Stimulated activated CD4-positive, alpha-beta T cell treated with anti-CD3 and anti-CD28 coated beads, TNF-alpha, amount 100 ng/mL, for 4 hours (primary cell): ENCODE results near the gene HMOX1.
A peak's percentile ranks its signal among the peaks of the same experiment; 100 is the strongest.

Experiments used
- DNase-seq, 3 experiments: peaks; one replicate each; pipeline ENCODE4 v3.0.0-alpha.2; 2020; ENCODE audit warnings: low read depth in 3 of 3

Gene HMOX1

DNA sequence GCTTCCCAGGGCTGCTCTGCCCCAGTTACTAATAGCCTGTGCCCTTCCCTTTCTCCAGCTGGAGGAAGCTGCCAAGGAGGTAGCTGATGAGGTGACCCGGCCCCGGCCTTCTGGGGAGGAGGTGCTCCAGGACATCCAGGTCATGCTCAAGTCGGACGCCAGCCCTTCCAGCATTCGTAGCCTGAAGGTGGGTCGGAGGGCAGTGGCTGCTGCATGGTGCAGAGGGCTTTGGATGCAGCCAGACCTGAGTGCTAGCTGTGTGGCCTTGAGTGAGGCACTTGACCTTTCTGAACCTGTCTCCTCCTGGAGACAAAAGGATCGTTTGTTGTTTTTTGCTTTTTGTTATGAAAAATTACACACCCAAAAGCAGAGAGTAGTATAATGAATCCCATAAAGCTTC is 22.5 kb downstream of the HMOX1 start:
- no peak for DNase-seq

- DNase-seq, result no peak
Observed at GRCh38 chr22:35404176-35404575, 23.3 kb downstream of the HMOX1 start.

- no peak for DNase-seq
Observed at GRCh38 chr22:35406443-35406842, 25.5 kb downstream of the HMOX1 start.

DNA sequence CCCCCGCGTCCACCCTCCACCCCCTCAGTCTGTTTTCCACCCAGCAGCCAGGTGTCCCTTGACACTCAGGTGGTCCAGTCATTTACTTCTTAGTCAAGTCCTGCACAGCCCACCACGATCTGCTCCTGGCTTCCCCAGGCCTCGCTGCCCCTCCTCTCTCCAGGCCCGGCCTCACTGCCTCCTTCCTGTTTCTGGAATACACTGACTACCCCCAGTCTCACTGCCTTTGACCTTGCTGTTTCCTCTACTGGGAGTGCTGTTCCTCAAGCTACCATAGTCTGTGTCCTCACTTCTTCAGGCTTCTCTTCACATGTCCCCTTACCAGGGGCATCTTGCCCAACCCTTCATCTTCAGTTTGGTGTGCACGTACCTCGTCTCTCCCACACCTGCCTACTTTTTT is 26.5 kb downstream of the HMOX1 start:
- no peak for DNase-seq

DNA sequence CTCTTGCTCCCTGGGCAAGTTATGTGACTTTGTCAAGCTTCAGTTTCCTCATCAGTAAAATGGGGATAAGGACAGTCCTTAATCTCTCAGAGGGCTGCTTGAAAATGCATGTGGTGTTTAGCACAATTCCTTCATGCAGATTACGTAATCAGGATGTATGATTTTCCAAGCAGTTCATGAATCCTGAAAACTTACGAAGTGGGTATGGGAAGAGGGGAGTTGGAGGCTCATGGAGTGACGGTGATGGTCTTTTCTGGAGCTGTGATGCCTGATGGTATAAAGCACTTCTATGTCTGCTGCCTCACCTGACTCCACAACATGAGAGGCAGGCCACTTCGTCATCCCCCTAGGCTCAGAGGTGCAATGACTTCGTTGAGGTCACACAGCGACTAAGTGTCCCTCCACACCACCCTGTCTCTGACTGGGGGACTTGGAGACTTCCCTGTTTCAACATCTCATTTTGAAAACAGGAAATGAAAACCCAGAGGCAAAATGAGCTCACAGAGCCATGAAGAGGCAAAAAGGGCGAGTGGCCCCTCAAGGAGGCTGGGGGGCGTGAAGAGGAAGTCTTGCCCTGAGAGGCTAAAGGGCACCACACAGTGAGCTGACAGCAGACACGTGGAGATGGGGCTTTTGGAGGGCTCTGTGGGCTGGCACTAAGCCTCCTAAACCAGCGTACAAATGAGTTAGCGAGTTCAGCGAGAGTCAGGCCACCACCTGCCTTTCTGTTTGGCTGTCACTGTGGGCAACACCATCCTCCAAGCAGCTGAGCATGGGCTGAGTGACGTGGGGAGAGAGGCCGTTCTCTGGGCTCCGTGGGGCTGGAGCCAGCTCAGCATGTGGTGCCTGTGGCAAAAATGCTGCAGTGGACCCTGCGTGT is 29.1 kb downstream of the HMOX1 start:
- DNase-seq, result no peak

- no peak for DNase-seq
Observed at GRCh38 chr22:35410663-35411034, 29.8 kb downstream of the HMOX1 start.

DNA sequence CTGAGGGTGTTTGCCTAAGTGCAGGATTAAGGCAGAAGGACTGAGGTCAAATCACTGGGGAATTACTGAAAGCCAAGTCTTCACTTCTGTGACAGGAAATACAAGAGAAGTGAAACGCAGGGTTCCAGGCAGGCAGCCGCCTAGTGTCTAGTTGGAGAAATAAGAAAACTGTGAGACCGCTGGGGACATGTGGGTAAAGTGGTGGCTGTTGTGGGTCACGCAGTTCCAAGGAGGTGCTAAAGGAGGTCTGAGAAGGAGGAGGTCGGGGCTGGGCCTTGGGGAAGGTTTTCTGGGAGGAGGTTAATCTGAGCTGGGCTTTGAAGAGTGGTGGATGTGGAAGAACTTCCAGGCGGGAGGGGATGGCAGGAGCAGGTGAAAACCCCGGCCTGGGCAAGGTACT is 30.2 kb downstream of the HMOX1 start:
- DNase-seq, result no peak

DNA sequence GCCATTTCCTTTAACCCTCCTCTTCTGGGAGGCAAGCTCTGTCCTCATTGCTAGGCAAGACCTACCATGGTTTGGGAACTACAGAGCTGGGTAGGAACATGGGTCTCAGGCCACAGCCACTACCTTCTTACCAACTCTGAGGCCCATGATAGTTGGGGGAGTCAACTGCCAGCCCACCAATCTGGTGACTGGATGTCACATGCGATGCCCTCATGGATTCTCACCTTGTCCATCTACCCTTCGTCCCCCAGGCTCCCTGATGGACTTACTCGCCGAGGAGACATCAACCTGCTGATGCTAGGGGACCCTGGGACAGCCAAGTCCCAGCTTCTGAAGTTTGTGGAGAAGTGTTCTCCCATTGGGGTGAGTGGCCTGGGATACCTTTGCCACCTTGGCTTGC is 32.7 kb downstream of the HMOX1 start:
- no peak for DNase-seq

- no peak for DNase-seq
Observed at GRCh38 chr22:35417606-35418005, 36.7 kb downstream of the HMOX1 start.

DNA sequence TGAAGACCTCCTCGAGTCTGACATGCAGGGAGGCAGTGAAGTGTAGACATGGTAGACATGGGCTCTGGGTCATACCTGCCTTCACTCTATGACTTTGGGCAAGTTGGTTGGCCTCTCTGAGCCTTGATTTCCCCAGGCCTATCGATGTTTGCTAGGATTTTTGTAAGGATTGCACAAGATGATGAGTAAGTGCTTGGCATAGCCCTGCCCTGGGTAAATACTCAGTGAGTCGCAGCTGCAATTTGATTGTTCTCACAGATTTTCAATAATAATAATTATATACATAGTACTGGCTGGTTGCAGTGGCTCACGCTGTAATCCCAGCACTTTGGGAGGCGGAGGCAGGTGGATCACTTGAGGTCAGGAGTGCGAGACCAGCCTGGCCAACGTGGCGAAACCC is 37.2 kb downstream of the HMOX1 start:
- no peak for DNase-seq

- DNase-seq, result no peak
Observed at GRCh38 chr22:35418731-35419130, 37.8 kb downstream of the HMOX1 start.

DNA sequence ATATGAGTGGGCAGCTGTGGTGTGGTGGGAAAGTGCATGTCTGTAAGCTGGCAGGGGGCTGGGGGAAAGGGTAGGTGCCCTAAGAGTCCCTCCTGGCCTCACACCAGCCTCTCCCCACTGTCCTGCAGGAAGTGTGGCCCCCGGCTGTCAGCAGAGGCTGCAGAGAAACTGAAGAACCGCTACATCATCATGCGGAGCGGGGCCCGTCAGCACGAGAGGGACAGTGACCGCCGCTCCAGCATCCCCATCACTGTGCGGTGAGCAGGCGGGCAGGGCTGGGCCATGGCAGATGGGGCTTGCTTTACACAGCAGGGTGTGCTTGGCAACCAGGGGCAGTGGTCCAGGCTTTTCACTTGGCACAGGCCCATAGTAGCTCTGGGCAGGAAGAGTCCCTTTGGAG is 38.9 kb downstream of the HMOX1 start:
- DNase-seq, result no peak

GRCh38 chr22:35421121-35421520 is 40.2 kb downstream of the HMOX1 start:
- no peak for DNase-seq

DNA sequence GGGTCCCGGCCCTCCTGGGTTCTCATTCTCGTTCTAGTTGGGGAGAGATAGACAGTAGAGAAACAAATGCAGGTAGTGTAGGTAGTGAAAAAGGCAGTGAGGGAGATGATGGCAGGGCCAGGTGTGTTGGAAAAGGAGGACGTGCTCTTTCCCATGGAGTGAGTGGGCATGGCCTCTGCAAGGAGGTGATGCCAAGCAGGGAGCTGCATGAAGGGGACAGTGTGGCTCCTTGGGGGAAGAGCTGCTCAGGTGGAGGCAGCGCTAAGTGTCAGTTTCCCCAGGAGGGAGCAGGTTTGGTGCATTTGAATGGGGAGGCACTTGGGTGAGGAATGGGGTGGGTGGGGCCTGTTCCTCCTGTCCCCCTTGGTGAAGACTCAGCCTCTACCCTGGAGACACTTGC is 41.2 kb downstream of the HMOX1 start:
- no peak for DNase-seq

GRCh38 chr22:35422936-35423335 is 42.0 kb downstream of the HMOX1 start:
- no peak for DNase-seq

GRCh38 chr22:35424081-35424480 is 43.2 kb downstream of the HMOX1 start:
- no peak for DNase-seq

- DNase-seq, result no peak
Observed at GRCh38 chr22:35424761-35425160, 43.9 kb downstream of the HMOX1 start.

DNA sequence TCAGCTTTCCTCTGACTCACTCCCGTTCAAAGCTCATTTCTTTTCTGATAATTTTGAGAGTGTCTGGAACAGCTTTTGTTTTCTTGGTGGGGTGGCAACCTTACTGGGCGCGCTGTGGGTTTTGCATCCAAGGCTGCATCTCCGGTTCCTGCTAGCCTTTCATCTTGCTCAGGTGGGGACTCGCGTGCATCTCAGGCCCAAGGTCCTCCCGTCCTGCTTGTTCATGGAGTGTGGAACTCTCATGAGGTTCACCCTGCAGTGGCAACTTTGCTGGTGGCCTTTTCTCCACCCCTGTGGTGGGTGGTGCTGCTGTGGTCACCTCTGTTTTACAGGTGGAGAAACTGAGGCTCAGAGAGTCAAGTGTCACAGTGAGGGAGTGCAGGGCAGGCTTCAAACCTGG is 44.6 kb downstream of the HMOX1 start:
- DNase-seq, result no peak

GRCh38 chr22:35425971-35426800 is 45.3 kb downstream of the HMOX1 start:
- no peak for DNase-seq

DNA sequence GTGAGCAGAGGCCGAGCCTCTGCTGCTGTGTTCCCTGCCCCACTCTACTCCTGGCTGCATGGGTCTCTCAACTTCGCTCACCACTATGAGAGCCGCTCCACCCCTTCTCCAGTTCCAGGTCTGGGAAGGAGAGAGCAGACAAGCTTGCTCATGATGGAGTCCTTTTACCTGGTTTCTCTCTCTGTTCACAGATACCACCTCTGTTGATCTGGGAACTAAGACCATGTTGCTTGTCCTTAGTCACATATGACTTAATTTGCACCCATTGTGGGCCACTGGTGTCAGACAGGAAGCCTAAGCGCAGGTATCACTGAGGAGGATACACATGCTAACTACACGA is 45.9 kb downstream of the HMOX1 start:
- no peak for DNase-seq

GRCh38 chr22:35430897-35431322 is 50.0 kb downstream of the HMOX1 start:
- DNase-seq, result peak; percentile 32 to 50 (median 37)

- no peak for DNase-seq
Observed at GRCh38 chr22:35431483-35432227, 50.8 kb downstream of the HMOX1 start.
